ENCODE data around the gene ULK1. TPM values are rescaled to one million over a fixed set of nuclear protein-coding genes. Genes with fewer than 3 reads are reported as not detected.
A peak's percentile ranks its signal among the peaks of the same experiment; 100 is the strongest.

ULK1 gene
- polyA plus RNA-seq, 3 donors: 1.0 to 75.1 (median 1.3) TPM

DNA sequence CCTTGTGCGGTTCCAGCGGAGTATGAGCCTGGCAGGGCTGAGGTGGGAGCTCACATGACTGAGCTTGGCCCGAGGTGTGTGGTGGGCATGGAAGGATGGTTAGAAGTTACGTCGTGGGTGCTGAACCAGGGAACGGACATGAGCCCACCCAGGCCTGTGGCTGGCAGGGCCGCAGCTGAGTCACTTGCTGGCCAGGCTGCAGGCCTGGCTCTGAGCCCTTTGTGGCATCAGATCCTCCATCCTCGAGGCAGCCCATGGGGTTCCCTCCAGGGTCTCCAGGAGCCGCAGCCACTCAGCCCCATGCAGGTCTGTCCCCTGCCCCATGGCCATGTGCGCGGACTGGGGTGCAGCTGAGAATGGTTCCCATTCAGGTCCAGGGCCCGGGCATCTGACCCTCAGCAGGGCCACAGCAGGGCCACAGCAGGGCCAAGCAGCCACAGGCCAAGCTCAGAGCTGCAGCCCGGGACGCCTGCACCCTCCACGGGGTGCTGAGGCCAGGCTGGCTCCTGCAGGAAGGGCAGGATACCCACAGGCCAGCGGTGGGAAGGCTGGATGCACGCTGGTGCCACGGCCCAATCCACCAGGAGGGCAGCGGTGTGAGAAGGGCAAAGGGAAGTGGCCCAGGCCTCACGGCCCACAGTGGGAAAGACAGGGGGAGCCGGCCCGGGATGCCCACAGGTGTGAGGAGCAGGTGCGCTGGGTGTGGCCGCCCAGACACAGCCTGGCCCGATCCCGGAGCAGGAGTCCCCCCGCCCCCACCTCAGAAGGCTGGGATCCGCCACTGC, 26.3 kb upstream of the ULK1 start:
- H3K4me3 Mint-ChIP-seq: peak overlapping the region in 1 of 2 donors; percentile 31
- 84% methylated on average over 26 of the region's 28 CpGs for WGBS (ENCODE audit: insufficient coverage)
- TF ChIP-seq, protein P1, sequence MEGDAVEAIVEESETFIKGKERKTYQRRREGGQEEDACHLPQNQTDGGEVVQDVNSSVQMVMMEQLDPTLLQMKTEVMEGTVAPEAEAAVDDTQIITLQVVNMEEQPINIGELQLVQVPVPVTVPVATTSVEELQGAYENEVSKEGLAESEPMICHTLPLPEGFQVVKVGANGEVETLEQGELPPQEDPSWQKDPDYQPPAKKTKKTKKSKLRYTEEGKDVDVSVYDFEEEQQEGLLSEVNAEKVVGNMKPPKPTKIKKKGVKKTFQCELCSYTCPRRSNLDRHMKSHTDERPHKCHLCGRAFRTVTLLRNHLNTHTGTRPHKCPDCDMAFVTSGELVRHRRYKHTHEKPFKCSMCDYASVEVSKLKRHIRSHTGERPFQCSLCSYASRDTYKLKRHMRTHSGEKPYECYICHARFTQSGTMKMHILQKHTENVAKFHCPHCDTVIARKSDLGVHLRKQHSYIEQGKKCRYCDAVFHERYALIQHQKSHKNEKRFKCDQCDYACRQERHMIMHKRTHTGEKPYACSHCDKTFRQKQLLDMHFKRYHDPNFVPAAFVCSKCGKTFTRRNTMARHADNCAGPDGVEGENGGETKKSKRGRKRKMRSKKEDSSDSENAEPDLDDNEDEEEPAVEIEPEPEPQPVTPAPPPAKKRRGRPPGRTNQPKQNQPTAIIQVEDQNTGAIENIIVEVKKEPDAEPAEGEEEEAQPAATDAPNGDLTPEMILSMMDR (IDR thresholded peaks at IDR 0.05): no peak

GRCh38 chr12:131869871-131870418, 24.5 kb upstream of the ULK1 start:
- 94% methylated on average over 8 of the region's 16 CpGs for WGBS (ENCODE audit: insufficient coverage)
- no peaks in the 10 kb centered on the region for H4K20me1 ChIP-seq (ENCODE audit: insufficient read depth, low read length)
- DNase-seq: peak in 1 of 3 donors; percentile 33
- Mint-ChIP-seq H3K36me3 (peaks cover 0 to 3% of the 10 kb centered on the region in 2 donors), H3K27ac (peak overlapping the region in 3 of 7 donors; percentile 14 to 76 (median 42)), H3K4me3 (no peak overlapping the region), H3K27me3 (ENCODE audit: low read depth in 3 of 3) (peaks cover 0 to 3% (median 1%) of the 10 kb centered on the region in 3 donors), H3K4me1 (peaks cover 53% of the 10 kb centered on the region), H3K9me3 (peaks cover 0 to 4% (median 2%) of the 10 kb centered on the region in 7 donors)
- no peak overlapping the region for H3K27ac ChIP-seq (ENCODE audit: low read depth in 1 of 2, low read length in 2 of 2)
- peaks cover 40 to 57% of the 10 kb centered on the region in 2 donors for H3K4me1 ChIP-seq (ENCODE audit: control insufficient read depth in 1 of 2, insufficient read depth in 2 of 2, low read length in 2 of 2)
- TF ChIP-seq, protein P1 (IDR thresholded peaks at IDR 0.05): no peak
- no peaks in the 10 kb centered on the region for H3K27me3 ChIP-seq (ENCODE audit: control insufficient read depth in 2 of 2, insufficient read depth in 2 of 2, low read length in 2 of 2)
- no peaks in the 10 kb centered on the region for H3K79me2 ChIP-seq (ENCODE audit: insufficient read depth, low read length)
- intact Hi-C loops (cut with micrococcal nuclease): no loop called here
- H3K9ac ChIP-seq (ENCODE audit: insufficient read depth, low read length, poor library complexity, severe bottlenecking): no peak overlapping the region
- H2AFZ ChIP-seq (ENCODE audit: insufficient read depth, low read depth, low read length, poor library complexity, severe bottlenecking): no peak overlapping the region
- no peak overlapping the region for H3K4me3 ChIP-seq (replicated peaks in 1 of 3; ENCODE audit: low read depth in 2 of 3, low read length in 3 of 3)
- no peaks in the 10 kb centered on the region for H3K36me3 ChIP-seq (replicated peaks in 1 of 2; ENCODE audit: control insufficient read depth in 1 of 2, insufficient read depth in 2 of 2, low read length in 2 of 2)
- no peaks in the 10 kb centered on the region for H3K9me3 ChIP-seq (replicated peaks in 1 of 2; ENCODE audit: control insufficient read depth in 1 of 2, insufficient read depth in 1 of 2, low read length in 2 of 2)
- no peak overlapping the region for H3K4me2 ChIP-seq (replicated peaks; ENCODE audit: extremely low read depth, low read length, poor library complexity, severe bottlenecking)

More for the DNA sequence above, 26.3 kb upstream of the ULK1 start:
- Mint-ChIP-seq H3K27ac (peak overlapping the region in 6 of 7 donors; percentile 3 to 83 (median 54)), H3K9me3 (peaks cover 0 to 2% (median 0%) of the 10 kb centered on the region in 7 donors), H3K4me1 (peaks cover 40% of the 10 kb centered on the region), H3K27me3 (ENCODE audit: low read depth in 3 of 3) (peaks cover 0 to 4% (median 1%) of the 10 kb centered on the region in 3 donors), H3K36me3 (peaks cover 0 to 3% of the 10 kb centered on the region in 2 donors)
- H3K9me3 ChIP-seq (replicated peaks in 1 of 2; ENCODE audit: control insufficient read depth in 1 of 2, insufficient read depth in 1 of 2, low read length in 2 of 2): no peaks in the 10 kb centered on the region
- peaks cover 34 to 48% of the 10 kb centered on the region in 2 donors for H3K4me1 ChIP-seq (ENCODE audit: control insufficient read depth in 1 of 2, insufficient read depth in 2 of 2, low read length in 2 of 2)
- no peak overlapping the region for H3K27ac ChIP-seq (ENCODE audit: low read depth in 1 of 2, low read length in 2 of 2)
- H3K9ac ChIP-seq (ENCODE audit: insufficient read depth, low read length, poor library complexity, severe bottlenecking): no peak overlapping the region
- intact Hi-C loops (cut with micrococcal nuclease): no loop called here
- H3K79me2 ChIP-seq (ENCODE audit: insufficient read depth, low read length): no peaks in the 10 kb centered on the region
- H2AFZ ChIP-seq (ENCODE audit: insufficient read depth, low read depth, low read length, poor library complexity, severe bottlenecking): peak overlapping the region; percentile 61
- no peaks in the 10 kb centered on the region for H3K27me3 ChIP-seq (ENCODE audit: control insufficient read depth in 2 of 2, insufficient read depth in 2 of 2, low read length in 2 of 2)
- DNase-seq: no peak
- H4K20me1 ChIP-seq (ENCODE audit: insufficient read depth, low read length): no peaks in the 10 kb centered on the region
- no peak overlapping the region for H3K4me2 ChIP-seq (replicated peaks; ENCODE audit: extremely low read depth, low read length, poor library complexity, severe bottlenecking)
- no peak overlapping the region for H3K4me3 ChIP-seq (replicated peaks in 1 of 3; ENCODE audit: low read depth in 2 of 3, low read length in 3 of 3)
- no peaks in the 10 kb centered on the region for H3K36me3 ChIP-seq (replicated peaks in 1 of 2; ENCODE audit: control insufficient read depth in 1 of 2, insufficient read depth in 2 of 2, low read length in 2 of 2)

Data from CD14-positive monocyte (primary cell).